Measurements from ENCODE around the gene DIP2C.

The DIP2C gene

GRCh38 chr10:317926-318325 is 371.5 kb downstream of the DIP2C start:
- H3K36me3 ChIP-seq, result peaks cover 28 to 41% (median 36%) of the 10 kb centered on the region in 3 donors
- no peaks in the 10 kb centered on the region for H3K4me1 ChIP-seq
- no peak overlapping the region for H3K4me3 ChIP-seq
- no peak overlapping the region for H3K27ac ChIP-seq
- H3K9me3 ChIP-seq, result no peaks in the 10 kb centered on the region
- no peak for TF ChIP-seq CTCF (IDR thresholded peaks at IDR 0.05)
- DNase-seq, result no peak
- no peaks in the 10 kb centered on the region for H3K27me3 ChIP-seq
- intact Hi-C loops (cut with DNase I; ENCODE audit: low total_unique reads), result no loop called here

GRCh38 chr10:317271-317769 is 372.1 kb downstream of the DIP2C start:
- Histone ChIP-seq H3K27me3 (no peaks in the 10 kb centered on the region), H3K4me3 (no peak overlapping the region), H3K27ac (no peak overlapping the region), H3K9me3 (no peaks in the 10 kb centered on the region), H3K36me3 (peaks cover 28 to 44% (median 36%) of the 10 kb centered on the region in 3 donors), H3K4me1 (no peaks in the 10 kb centered on the region)
- no peak for TF ChIP-seq CTCF (IDR thresholded peaks at IDR 0.05)
- intact Hi-C loops (cut with DNase I; ENCODE audit: low total_unique reads), result no loop called here
- DNase-seq, result no peak

- intact Hi-C loops (cut with DNase I; ENCODE audit: low total_unique reads), result no loop called here
- TF ChIP-seq CTCF (IDR thresholded peaks at IDR 0.05), result no peak
- Histone ChIP-seq H3K27ac (no peak overlapping the region), H3K9me3 (no peaks in the 10 kb centered on the region), H3K4me1 (no peaks in the 10 kb centered on the region), H3K4me3 (no peak overlapping the region), H3K27me3 (no peaks in the 10 kb centered on the region), H3K36me3 (peaks cover 28 to 51% (median 38%) of the 10 kb centered on the region in 3 donors)
- no peak for DNase-seq
Observed at GRCh38 chr10:316390-316789, 373.1 kb downstream of the DIP2C start.

DNA sequence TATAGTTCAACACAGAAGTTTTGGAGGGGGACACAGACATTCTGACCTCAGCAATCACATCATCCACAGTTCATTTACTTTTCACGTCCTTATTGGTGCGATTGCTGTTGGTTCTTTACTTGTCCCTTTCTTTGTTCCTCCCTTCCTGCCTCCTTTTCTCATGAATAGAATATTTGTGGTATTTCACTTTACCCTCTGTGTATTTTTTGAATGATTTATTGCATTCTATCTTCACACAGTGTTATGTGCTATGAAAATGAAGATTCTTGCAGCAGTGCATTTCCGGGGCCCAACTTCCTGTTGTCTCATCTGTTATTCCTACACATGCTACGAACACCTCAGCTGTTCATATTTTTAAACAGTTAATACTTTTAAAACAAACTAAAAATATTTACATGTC is 374.6 kb downstream of the DIP2C start:
- intact Hi-C loops (cut with DNase I; ENCODE audit: low total_unique reads), result no loop called here
- no peaks in the 10 kb centered on the region for H3K9me3 ChIP-seq
- H3K27ac ChIP-seq, result no peak overlapping the region
- H3K4me3 ChIP-seq, result no peak overlapping the region
- H3K27me3 ChIP-seq, result no peaks in the 10 kb centered on the region
- no peak for TF ChIP-seq CTCF (IDR thresholded peaks at IDR 0.05)
- DNase-seq, result no peak
- peaks cover 26 to 51% (median 34%) of the 10 kb centered on the region in 3 donors for H3K36me3 ChIP-seq
- H3K4me1 ChIP-seq, result no peaks in the 10 kb centered on the region

DNA sequence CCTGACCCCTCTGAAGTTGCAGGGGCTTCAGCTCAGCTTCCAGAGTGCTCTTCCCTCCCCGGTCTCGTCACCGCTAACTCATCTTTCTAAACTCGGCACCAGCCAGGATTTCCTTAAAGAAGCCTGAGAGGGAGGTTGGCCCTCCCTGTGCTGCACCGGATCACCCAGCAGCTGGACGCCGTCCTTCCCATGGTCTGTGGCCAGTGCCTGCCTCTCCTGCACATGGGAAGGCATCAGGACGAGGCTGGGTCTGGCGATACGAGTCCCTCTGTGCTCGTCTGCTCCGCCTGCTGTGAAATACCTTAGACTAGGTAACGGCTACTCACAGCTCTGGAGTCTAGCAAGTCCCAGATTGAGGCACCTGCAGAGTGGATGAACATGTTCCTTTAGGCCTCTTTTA is 375.1 kb downstream of the DIP2C start:
- no peaks in the 10 kb centered on the region for H3K4me1 ChIP-seq
- peaks cover 29 to 55% (median 39%) of the 10 kb centered on the region in 3 donors for H3K36me3 ChIP-seq
- no peaks in the 10 kb centered on the region for H3K9me3 ChIP-seq
- H3K27me3 ChIP-seq, result no peaks in the 10 kb centered on the region
- intact Hi-C loops (cut with DNase I; ENCODE audit: low total_unique reads), result no loop called here
- DNase-seq, result no peak
- TF ChIP-seq CTCF (IDR thresholded peaks at IDR 0.05), result no peak
- no peak overlapping the region for H3K4me3 ChIP-seq
- no peak overlapping the region for H3K27ac ChIP-seq
